H1 (cell line): ENCODE data around the gene TTBK2. TPM values are rescaled to one million over a fixed set of nuclear protein-coding genes. Genes with fewer than 3 reads are reported as not detected.

ENCODE experiments used
- CTCF ChIA-PET: fragments of 300-600 bp; sonication (Branson Sonifier 250); formaldehyde crosslinking; loops from one replicate; lab custom pipeline; 2021; ENCODE audit not compliant: partially characterized antibody; lab: Charles Lee
- POLR2A ChIA-PET: fragments of 300-600 bp; sonication (Branson Sonifier 250); formaldehyde crosslinking; loops from one replicate; lab custom pipeline; 2021; ENCODE audit warnings: inconsistent platforms; ENCODE audit not compliant: partially characterized antibody; lab: Charles Lee
- DNase-seq, 2 experiments: peaks; one replicate each; pipeline versions ENCODE4 v3.0.0 to v3.0.0-alpha.2; 2010 to 2022; ENCODE audit warnings: low spot score in 2 of 2, low read depth in 1 of 2, mixed read lengths in 1 of 2
- FAIRE-seq: peaks from 2 replicates; lab custom pipeline; 2011; peaks lifted over from hg19 to GRCh38; lab: Jason Lieb, UNC
- H2AFZ ChIP-seq: 2 replicates; pipeline ENCODE4 v1.8.1; 2012; ENCODE audit warnings: low read length, inconsistent platforms
- H2AK5ac ChIP-seq: 2 replicates; pipeline ENCODE4 v1.6.1; 2013; ENCODE audit warnings: low read depth, low read length
- H2BK120ac ChIP-seq: replicated peaks from 2 replicates; pipeline ENCODE3; 2013; ENCODE audit warnings: low read depth, low read length, inconsistent platforms
- H2BK12ac ChIP-seq: 2 replicates; pipeline ENCODE4 v1.6.1; 2013; ENCODE audit warnings: low read depth, low read length
- H2BK15ac ChIP-seq: 2 replicates; pipeline ENCODE4 v1.6.1; 2013; ENCODE audit warnings: low read length
- H2BK20ac ChIP-seq: 2 replicates; pipeline ENCODE4 v1.6.1; 2013; ENCODE audit warnings: low read length
- H2BK5ac ChIP-seq: 2 replicates; pipeline ENCODE4 v1.6.1; 2013; ENCODE audit warnings: low read depth, low read length
- H3K14ac ChIP-seq: 2 replicates; pipeline ENCODE4 v1.6.1; 2013; ENCODE audit warnings: inconsistent platforms; ENCODE audit not compliant: insufficient read length
- H3K18ac ChIP-seq: 2 replicates; pipeline ENCODE4 v1.6.1; 2013; ENCODE audit warnings: low read length; ENCODE audit errors: extremely low read depth
- H3K23ac ChIP-seq: 2 replicates; pipeline ENCODE4 v1.6.1; 2013; ENCODE audit warnings: inconsistent platforms; ENCODE audit not compliant: insufficient read length
- H3K23me2 ChIP-seq: 2 replicates; pipeline ENCODE4 v1.6.1; 2013; ENCODE audit warnings: low read depth, low read length
- H3K27ac ChIP-seq: 2 replicates; pipeline ENCODE4 v1.6.1; 2011; ENCODE audit warnings: low read depth, low read length, inconsistent platforms
- H3K27me3 ChIP-seq, 4 experiments: replicated peaks in 1 of 4; 1 replicate in 1 of 4; 2 replicates in 3 of 4; pipeline versions ENCODE4 v1.6.1 to v1.8.1; 2011 to 2013; ENCODE audit warnings: low read length in 3 of 4, mild to moderate bottlenecking in 3 of 4, inconsistent platforms in 2 of 4, mixed read lengths in 2 of 4, moderate library complexity in 1 of 4; ENCODE audit not compliant: control insufficient read depth in 3 of 4, insufficient read depth in 3 of 4; ENCODE audit errors: extremely low read depth in 1 of 4
- H3K36me3 ChIP-seq, 4 experiments: 2 replicates each; pipeline versions ENCODE4 v1.6.1 to v1.8.1; 2011 to 2013; ENCODE audit warnings: mild to moderate bottlenecking in 4 of 4, low read length in 3 of 4, moderate library complexity in 2 of 4, control low read depth in 1 of 4, inconsistent platforms in 1 of 4; ENCODE audit not compliant: insufficient read depth in 4 of 4, control insufficient read depth in 2 of 4
- H3K4ac ChIP-seq: replicated peaks from 2 replicates; pipeline ENCODE3; 2013; ENCODE audit warnings: low read length, low read depth, mixed read lengths, inconsistent platforms; ENCODE audit not compliant: insufficient read length
- H3K4me1 ChIP-seq, 4 experiments: replicated peaks in 1 of 4; 1 replicate in 1 of 4; 2 replicates in 3 of 4; pipeline versions ENCODE4 v1.6.1 to v1.8.1; 2011 to 2013; ENCODE audit warnings: low read length in 3 of 4, inconsistent platforms in 2 of 4, mixed read lengths in 1 of 4; ENCODE audit not compliant: insufficient read depth in 4 of 4, control insufficient read depth in 3 of 4
- H3K4me2 ChIP-seq, 2 experiments: 2 replicates each; pipeline versions ENCODE4 v1.6.1 to v1.8.1; 2011 to 2013; ENCODE audit warnings: low read depth in 2 of 2, low read length in 2 of 2, control low read depth in 1 of 2, inconsistent platforms in 1 of 2, mild to moderate bottlenecking in 1 of 2; ENCODE audit not compliant: insufficient read depth in 1 of 2
- H3K4me3 ChIP-seq, 4 experiments: fragments of 200-600, 300-600 bp in 1 of 4; sonication (generic), shearing (Covaris generic), sonication (Bioruptor Twin) in 1 of 4; 2 replicates each; pipeline versions ENCODE4 v1.5.1 to v1.8.1; 2011 to 2016; ENCODE audit warnings: low read length in 4 of 4, low read depth in 3 of 4, control low read depth in 2 of 4, inconsistent platforms in 2 of 4, mild to moderate bottlenecking in 2 of 4, mixed read lengths in 1 of 4, moderate library complexity in 1 of 4; ENCODE audit not compliant: insufficient read depth in 2 of 4; ENCODE audit errors: extremely low read depth in 1 of 4
- H3K56ac ChIP-seq: replicated peaks from 2 replicates; pipeline ENCODE3; 2013; ENCODE audit warnings: low read depth, mild to moderate bottlenecking, mixed read lengths, low read length, inconsistent platforms; ENCODE audit not compliant: insufficient read length
- H3K79me1 ChIP-seq: 2 replicates; pipeline ENCODE4 v1.6.1; 2013; ENCODE audit warnings: low read depth, low read length, control low read depth
- H3K79me2 ChIP-seq, 2 experiments: 2 replicates each; pipeline versions ENCODE4 v1.6.1 to v1.8.1; 2012 to 2013; ENCODE audit warnings: low read length in 2 of 2, mild to moderate bottlenecking in 2 of 2, inconsistent platforms in 1 of 2; ENCODE audit not compliant: insufficient read depth in 2 of 2, control insufficient read depth in 1 of 2
- H3K9ac ChIP-seq, 4 experiments: replicated peaks in 1 of 4; 1 replicate in 1 of 4; 2 replicates in 3 of 4; pipeline versions ENCODE4 v1.6.1 to v1.8.1; 2011 to 2013; ENCODE audit warnings: low read depth in 3 of 4, low read length in 3 of 4, control low read depth in 2 of 4, mild to moderate bottlenecking in 2 of 4, moderate library complexity in 2 of 4, inconsistent platforms in 1 of 4; ENCODE audit errors: extremely low read depth in 1 of 4
- H3K9me3 ChIP-seq, 2 experiments: 2 replicates each; pipeline versions ENCODE4 v1.6.1 to v1.8.1; 2012 to 2013; ENCODE audit warnings: mild to moderate bottlenecking in 2 of 2, moderate library complexity in 2 of 2, control low read depth in 1 of 2, inconsistent platforms in 1 of 2, low read depth in 1 of 2, low read length in 1 of 2, mixed read lengths in 1 of 2; ENCODE audit not compliant: insufficient read depth in 2 of 2
- H4K20me1 ChIP-seq, 2 experiments: replicated peaks in 1 of 2; 2 replicates each; pipeline versions ENCODE3 to v1.8.1; 2011 to 2013; ENCODE audit warnings: inconsistent platforms in 2 of 2, low read length in 2 of 2, mild to moderate bottlenecking in 1 of 2; ENCODE audit not compliant: insufficient read depth in 2 of 2, control insufficient read depth in 1 of 2
- H4K5ac ChIP-seq: 2 replicates; pipeline ENCODE4 v1.6.1; 2013; ENCODE audit warnings: low read length, low read depth, mixed read lengths, inconsistent platforms; ENCODE audit not compliant: insufficient read length
- H4K8ac ChIP-seq: 2 replicates; pipeline ENCODE4 v1.8.0; 2013; ENCODE audit warnings: mild to moderate bottlenecking, moderate library complexity, low read length, inconsistent platforms; ENCODE audit not compliant: insufficient read depth; ENCODE audit errors: extremely low read depth
- H4K91ac ChIP-seq: replicated peaks from 2 replicates; pipeline ENCODE3; 2013; ENCODE audit warnings: low read length, mixed read lengths, inconsistent platforms; ENCODE audit not compliant: insufficient read length
- CHD2 ChIP-seq: IDR thresholded peaks from 2 replicates; pipeline ENCODE4 v1.6.1; 2012; ENCODE audit warnings: low read length, improper control_type of control experiment
- GABPA ChIP-seq: IDR thresholded peaks from 2 replicates; pipeline ENCODE4 v1.6.1; 2011; ENCODE audit warnings: mild to moderate bottlenecking, low read length, moderate library complexity, borderline replicate concordance; ENCODE audit not compliant: insufficient read depth
- KDM4A ChIP-seq: IDR thresholded peaks from one replicate; pipeline ENCODE4 v1.7.1; 2012; ENCODE audit warnings: low read depth, mild to moderate bottlenecking, moderate library complexity, low read length, inconsistent platforms; ENCODE audit not compliant: severe bottlenecking
- NANOG ChIP-seq: IDR thresholded peaks from 2 replicates; pipeline ENCODE4 v1.6.1; 2011; ENCODE audit warnings: low read length, low read depth, mild to moderate bottlenecking, inconsistent platforms; ENCODE audit not compliant: insufficient read depth, poor library complexity, severe bottlenecking
- POLR2AphosphoS5 ChIP-seq: IDR thresholded peaks from 2 replicates; pipeline ENCODE4 v1.6.1; 2011; ENCODE audit warnings: low read depth, low read length
- RAD21 ChIP-seq, 2 experiments: IDR thresholded peaks in 1 of 2; conservative IDR thresholded peaks in 1 of 2; 2 replicates each; pipeline ENCODE4 v1.6.1; 2011; ENCODE audit warnings: low read depth in 2 of 2, low read length in 2 of 2, improper control_type of control experiment in 1 of 2, inconsistent platforms in 1 of 2, mild to moderate bottlenecking in 1 of 2, moderate library complexity in 1 of 2
- SAP30 ChIP-seq: fragments of 300-600 bp; sonication (generic); IDR thresholded peaks from 2 replicates; pipeline ENCODE4 v1.7.1; 2012; ENCODE audit warnings: low read length, moderate library complexity, mild to moderate bottlenecking, inconsistent platforms; ENCODE audit not compliant: insufficient read depth, insufficient replicate concordance
- SIN3A ChIP-seq, 2 experiments: IDR thresholded peaks in 1 of 2; conservative IDR thresholded peaks in 1 of 2; 2 replicates each; pipeline ENCODE4 v1.6.1; 2011 to 2012; ENCODE audit warnings: low read length in 2 of 2, improper control_type of control experiment in 1 of 2, low read depth in 1 of 2, mild to moderate bottlenecking in 1 of 2
- SUZ12 ChIP-seq: fragments of 200-600 bp; sonication (generic); IDR thresholded peaks from 2 replicates; pipeline ENCODE4 v1.6.1; 2012; ENCODE audit warnings: mild to moderate bottlenecking, inconsistent platforms, low read length, moderate library complexity, mixed read lengths
- TBP ChIP-seq: IDR thresholded peaks from 2 replicates; pipeline ENCODE4 v1.6.1; 2011; ENCODE audit warnings: low read depth, low read length, improper control_type of control experiment
- TCF12 ChIP-seq: IDR thresholded peaks from 2 replicates; pipeline ENCODE4 v1.6.1; 2011; ENCODE audit warnings: low read depth, mild to moderate bottlenecking, low read length
- WGBS, 2 experiments: shearing (Covaris generic) in 1 of 2; methylation state at CpG; one replicate each; pipeline versions ENCODE4 v1.1.6 to v1.1.7; 2013 to 2015; ENCODE audit warnings: low lambda C conversion rate in 2 of 2, mixed read lengths in 2 of 2, inconsistent platforms in 1 of 2, low coverage in 1 of 2, missing lambda C conversion rate in 1 of 2; ENCODE audit not compliant: insufficient replicate concordance in 2 of 2, insufficient coverage in 1 of 2, insufficient read length in 1 of 2; ENCODE audit errors: extremely low coverage in 1 of 2, missing lambda C conversion rate in 1 of 2; 5-methylcytosine and 5-hydroxymethylcytosine counted together
- polyA plus RNA-seq, 7 experiments: library from polyadenylated mRNA; depleted of rRNA in 3 of 7; stranded (reverse) in 5 of 7; unstranded in 2 of 7; fragments of >200 nt in 5 of 7; fragments of 200-250 nt in 2 of 7; gene quantifications; 1 replicate in 5 of 7; 2 replicates in 1 of 7; 4 replicates in 1 of 7; pipeline versions ENCODE4 v1.2.1 to v1.2.3, GENCODE V29; 2011 to 2013; ENCODE audit warnings: missing spikeins in 2 of 7, mixed read lengths in 2 of 7
- total RNA-seq: library from RNA; stranded (reverse); fragmentation: NEBNext Ultra II Directional; extraction: Animal tissue kit (Norgen Biotek cat#: 25700); gene quantifications from 2 replicates; pipeline ENCODE4 v1.2.1, GENCODE V29; 2021

TTBK2 gene
- total and polyA plus RNA-seq, 2 of the 8 experiments (the other 6 are each of a cell fraction or from before 2014, with no cell fraction given): 2.7 to 18.2 TPM

DNA sequence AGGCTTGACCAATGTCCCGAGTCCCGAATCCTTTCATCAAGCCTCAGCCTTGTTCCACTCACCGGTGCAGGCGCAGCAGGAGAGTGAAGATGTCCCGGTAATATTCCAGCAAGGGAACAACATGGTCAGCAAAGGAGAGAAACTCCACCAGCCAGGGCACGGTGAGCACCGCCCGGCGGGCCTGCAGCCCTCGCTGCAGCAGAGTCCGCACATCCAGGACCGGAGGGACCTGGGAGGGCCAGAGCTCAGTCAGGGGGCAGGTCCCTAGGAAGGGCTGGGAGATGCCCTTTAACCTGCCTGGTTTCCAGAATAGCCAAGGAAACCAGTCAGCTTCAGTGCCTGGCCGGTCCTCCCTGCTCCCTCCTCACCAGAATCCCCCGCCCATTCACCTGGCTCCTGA is 190.0 kb downstream of the TTBK2 start:
- Histone ChIP-seq H3K36me3 (peaks cover 8 to 51% (median 18%) of the 10 kb centered on the region in 4 experiments; a peak in 7 of 8 replicates), H3K79me2 (no peaks in the 10 kb centered on the region), H4K5ac (no peak overlapping the region), H4K8ac (no peak overlapping the region), H2BK12ac (no peak overlapping the region), H3K4me3 (no peak overlapping the region), H4K20me1 (peaks cover 10% of the 10 kb centered on the region in 2 experiments), H4K91ac (no peak overlapping the region), H2AFZ (no peak overlapping the region), H3K14ac (no peak overlapping the region), H3K56ac (no peak overlapping the region), H3K4me1 (peaks cover 0 to 10% (median 7%) of the 10 kb centered on the region in 4 experiments; a peak in 5 of 7 replicates), H2BK15ac (no peak overlapping the region), H3K23ac (no peak overlapping the region), H2BK120ac (no peak overlapping the region), H3K4me2 (no peak overlapping the region), H2BK5ac (no peak overlapping the region), H3K23me2 (no peaks in the 10 kb centered on the region), H2AK5ac (no peak overlapping the region), H3K79me1 (no peaks in the 10 kb centered on the region; the same call in 1 of the 2 replicates), H2BK20ac (no peak overlapping the region), H3K9me3 (no peaks in the 10 kb centered on the region), H3K27ac (no peak overlapping the region), H3K18ac (no peak overlapping the region), H3K27me3 (0 out of 7 replicates have a peak, but pooled peaks cover 0 to under 1% (median 0%) of the 10 kb centered on the region in 4 experiments), H3K9ac (no peak overlapping the region; a peak in 1 of 7 replicates), H3K4ac (no peak overlapping the region)
- POLR2A ChIA-PET: interaction anchor here (1.5 to 7.1 kb wide), 2 partner anchors 9 to 15 kb away, joined by 5 to 27 read pairs; no protein-coding TSS in a partner anchor
- CTCF ChIA-PET: interaction anchor here (0.7 to 2.4 kb wide), 4 partner anchors 8 to 196 kb away, joined by 3 to 6 read pairs (median 4); no protein-coding TSS in a partner anchor
- WGBS, 2 experiments: 90% methylated on average over 14 of the region's 14 CpGs; no CpG with 5 or more reads in 1 of the 2 experiments
- FAIRE-seq (no peak), DNase-seq (no peak)
- TF ChIP-seq CHD2 (no peak), NANOG (no peak), GABPA (no peak), POLR2AphosphoS5 (no peak), TCF12 (no peak), SUZ12 (no peak), RAD21 (IDR thresholded peaks at IDR 0.05 in 1 of 2, conservative IDR thresholded peaks at IDR 0.05 in 1 of 2; ENCODE audit: low read depth in 2 of 2, low read length in 2 of 2) (no peak), SAP30 (no peak), KDM4A (no peak), TBP (no peak), SIN3A (conservative IDR thresholded peaks at IDR 0.05 in 1 of 2, IDR thresholded peaks at IDR 0.05 in 1 of 2; ENCODE audit: low read depth in 1 of 2, low read length in 2 of 2) (no peak)
